Upper lobe of right lung (tissue), 1 donor: ENCODE measurements around the gene SNRPE. TPM values are rescaled to one million over a fixed set of nuclear protein-coding genes. Genes with fewer than 3 reads are reported as not detected.
"Not testable (repeated sequence)": the region's sequence is repeated elsewhere in the genome, so short reads cannot be mapped to it uniquely, and the experiment has no call there.

ENCODE experiments used
- ATAC-seq: fragments of 200-7000 bp; cut with Tn5 transposase; one replicate; pipeline ENCODE4 v1.9.1; 2020; ENCODE audit warnings: mild to moderate bottlenecking, moderate library complexity
- DNase-seq: peaks from one replicate; pipeline ENCODE4 v3.0.0-alpha.2; 2020
- H3K27ac ChIP-seq: fragments of 200-600 bp; one replicate; pipeline ENCODE4 v1.8.0; 2022
- H3K27me3 ChIP-seq: fragments of 200-600 bp; one replicate; pipeline ENCODE4 v1.8.0; 2022; ENCODE audit warnings: mild to moderate bottlenecking
- H3K36me3 ChIP-seq: fragments of 200-600 bp; one replicate; pipeline ENCODE4 v1.8.0; 2022
- H3K4me1 ChIP-seq: fragments of 200-600 bp; one replicate; pipeline ENCODE4 v1.8.0; 2022
- H3K4me3 ChIP-seq: fragments of 200-600 bp; one replicate; pipeline ENCODE4 v1.8.0; 2022; ENCODE audit warnings: mild to moderate bottlenecking
- H3K9me3 ChIP-seq: fragments of 200-600 bp; one replicate; pipeline ENCODE4 v1.8.0; 2022
- CTCF ChIP-seq: fragments of 200-600 bp; IDR thresholded peaks from one replicate; pipeline ENCODE4 v1.8.0; 2022; ENCODE audit warnings: antibody characterized with exemption
- intact Hi-C: fragments of 100-400 bp; cut with DNase I; formaldehyde crosslinking; loops from one replicate; pipeline ENCODE4 v1.11.0; 2022
- total RNA-seq: library from RNA; stranded (reverse); fragmentation: NEBNext Ultra II Directional; extraction: Animal tissue kit (Norgen Biotek cat#: 25700); gene quantifications from one replicate; pipeline ENCODE4 v1.2.1, GENCODE V29; 2021
- donor health status: DM: no; HTN: yes; CAD: no; lungs with severe emphysema.

Gene SNRPE
- total RNA-seq, 1 donor from 2014 or later, result 58.0 TPM

- Histone ChIP-seq H3K27ac (no peak overlapping the region), H3K36me3 (peaks cover 95% of the 10 kb centered on the region), H3K4me1 (peaks cover 13% of the 10 kb centered on the region), H3K4me3 (no peak overlapping the region), H3K9me3 (no peaks in the 10 kb centered on the region), H3K27me3 (no peaks in the 10 kb centered on the region)
- DNase-seq (no peak), ATAC-seq (no peak)
- no peak for TF ChIP-seq CTCF
- intact Hi-C loops, result no loop called here
These were observed 33.4 kb upstream of the SNRPE start for GRCh38 chr1:203828002-203828401.

GRCh38 chr1:203828503-203828902 is 32.9 kb upstream of the SNRPE start:
- Histone ChIP-seq H3K27ac (no peak overlapping the region), H3K9me3 (no peaks in the 10 kb centered on the region), H3K36me3 (peaks cover 95% of the 10 kb centered on the region), H3K4me3 (no peak overlapping the region), H3K4me1 (peaks cover 13% of the 10 kb centered on the region), H3K27me3 (no peaks in the 10 kb centered on the region)
- ATAC-seq (no peak), DNase-seq (no peak)
- no peak for TF ChIP-seq CTCF
- intact Hi-C loops, result no loop called here

- ATAC-seq, result peak; percentile 79
- H3K36me3 ChIP-seq, result peaks cover 95% of the 10 kb centered on the region
- intact Hi-C loops, H3K9me3 ChIP-seq, H3K4me3 ChIP-seq, H3K27me3 ChIP-seq, DNase-seq: not testable (repeated sequence)
- H3K27ac ChIP-seq, result peak overlapping the region; percentile 37
- H3K4me1 ChIP-seq, result peaks cover 13% of the 10 kb centered on the region
These were observed 32.2 kb upstream of the SNRPE start for GRCh38 chr1:203829247-203829646.

- TF ChIP-seq CTCF, result no peak
- no peaks in the 10 kb centered on the region for H3K27me3 ChIP-seq
- no peak overlapping the region for H3K4me3 ChIP-seq
- H3K36me3 ChIP-seq, result peaks cover 100% of the 10 kb centered on the region
- no peaks in the 10 kb centered on the region for H3K9me3 ChIP-seq
- DNase-seq (no peak), ATAC-seq (no peak)
- H3K4me1 ChIP-seq, result no peaks in the 10 kb centered on the region
- intact Hi-C loops, result no loop called here
- H3K27ac ChIP-seq, result no peak overlapping the region
These were observed 25.9 kb upstream of the SNRPE start for GRCh38 chr1:203835476-203835875.

DNA sequence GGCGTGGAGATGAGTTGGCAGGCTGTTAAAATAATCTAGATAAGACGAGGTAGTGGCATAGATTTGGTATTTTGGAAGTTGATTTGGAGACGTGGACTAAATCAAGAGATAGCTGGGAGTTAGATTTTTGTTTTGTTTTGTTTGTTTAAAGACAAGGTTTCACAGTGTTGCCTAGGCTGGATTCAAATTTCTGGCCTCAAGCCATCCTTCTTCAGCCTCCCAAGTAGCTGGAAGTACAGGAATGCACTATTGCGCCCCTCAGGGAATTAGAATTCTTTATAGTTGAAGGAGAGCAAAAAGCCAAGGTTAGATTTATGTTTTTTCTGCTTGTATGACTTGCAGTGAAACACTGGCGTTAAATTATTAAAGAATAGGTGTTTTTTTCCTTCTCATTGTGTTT is 22.3 kb upstream of the SNRPE start:
- intact Hi-C loops, result no loop called here
- Histone ChIP-seq H3K9me3 (no peaks in the 10 kb centered on the region), H3K4me1 (no peaks in the 10 kb centered on the region), H3K36me3 (peaks cover 92% of the 10 kb centered on the region), H3K27me3 (no peaks in the 10 kb centered on the region), H3K27ac (no peak overlapping the region), H3K4me3 (no peak overlapping the region)
- no peak for DNase-seq
- ATAC-seq, result no peak
- no peak for TF ChIP-seq CTCF

- H3K4me3 ChIP-seq, result no peak overlapping the region
- no peak for TF ChIP-seq CTCF
- ATAC-seq (no peak), DNase-seq (no peak)
- H3K36me3 ChIP-seq, result peaks cover 86% of the 10 kb centered on the region
- H3K27me3 ChIP-seq, result no peaks in the 10 kb centered on the region
- H3K9me3 ChIP-seq, result no peaks in the 10 kb centered on the region
- intact Hi-C loops, result no loop called here
- no peaks in the 10 kb centered on the region for H3K4me1 ChIP-seq
- H3K27ac ChIP-seq, result no peak overlapping the region
These were observed 21.1 kb upstream of the SNRPE start for GRCh38 chr1:203840208-203840808.
